Cardiac fibroblast (primary cell): ENCODE data around the gene SPATS2L.

ENCODE experiments used
- DNase-seq, 2 donors: peaks; one replicate each; pipeline versions ENCODE4 v3.0.0 to v3.0.0-alpha.2; 2010; ENCODE audit warnings: low read depth in 2 of 2
- H3K4me3 ChIP-seq, 2 donors: replicated peaks in 1 of 2; 1 replicate in 1 of 2; 2 replicates in 1 of 2; pipeline ENCODE4 v1.5.1; 2011; ENCODE audit warnings: low read depth in 2 of 2, low read length in 2 of 2, mild to moderate bottlenecking in 2 of 2, moderate library complexity in 1 of 2
- CTCF ChIP-seq: IDR thresholded peaks from one replicate; pipeline ENCODE4 v1.5.1; 2011; ENCODE audit warnings: low read depth, mild to moderate bottlenecking, low read length, inconsistent platforms

The SPATS2L gene

GRCh38 chr2:200365209-200365608 lies 58.7 kb downstream of the SPATS2L start:
- H3K4me3 ChIP-seq = no peak overlapping the region
- DNase-seq = no peak
- no peak for TF ChIP-seq CTCF

- TF ChIP-seq CTCF = no peak
- no peak overlapping the region for H3K4me3 ChIP-seq
- peak; percentile 37 to 43 for DNase-seq
These were observed 60.7 kb downstream of the SPATS2L start for GRCh38 chr2:200367155-200367554.

- TF ChIP-seq CTCF = no peak
- DNase-seq = no peak
These were observed 63.4 kb downstream of the SPATS2L start for GRCh38 chr2:200369886-200370285.

GRCh38 chr2:200373231-200373630 lies 66.7 kb downstream of the SPATS2L start:
- no peak overlapping the region for H3K4me3 ChIP-seq
- TF ChIP-seq CTCF = no peak
- DNase-seq = peak in 1 of 2 donors; percentile 28

More at GRCh38 chr2:200369886-200370285, 63.4 kb downstream of the SPATS2L start:
- H3K4me3 ChIP-seq = no peak overlapping the region

- DNase-seq = no peak
- no peak for TF ChIP-seq CTCF
These were observed 67.5 kb downstream of the SPATS2L start for GRCh38 chr2:200373973-200374416.

GRCh38 chr2:200376513-200377354 lies 70.2 kb downstream of the SPATS2L start:
- no peak for TF ChIP-seq CTCF
- no peak overlapping the region for H3K4me3 ChIP-seq
- no peak for DNase-seq

More at GRCh38 chr2:200373973-200374416, 67.5 kb downstream of the SPATS2L start:
- H3K4me3 ChIP-seq = no peak overlapping the region
